ENCODE measurements around the gene ZNF714.

Gene ZNF714

DNA sequence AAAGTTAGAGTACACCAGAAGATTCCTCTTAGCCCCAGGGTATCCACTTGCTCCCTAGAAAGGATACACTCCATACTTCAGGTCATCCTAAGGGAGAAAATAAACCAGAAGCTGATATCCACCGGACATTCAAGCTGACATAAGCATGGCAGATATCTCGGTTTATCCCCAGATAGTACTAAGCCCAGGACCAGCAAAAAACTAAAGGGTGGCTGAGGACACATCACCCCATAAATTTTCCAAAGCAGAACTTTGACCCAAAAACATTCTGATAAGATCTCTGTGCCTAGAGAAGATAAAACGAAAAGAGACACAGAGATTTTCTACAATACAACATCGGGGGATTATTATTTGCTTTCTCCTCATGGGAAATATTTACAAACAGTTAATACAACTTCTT is 45.9 kb downstream of the ZNF714 start:
- TF ChIP-seq EZH2 (optimal IDR thresholded peaks at IDR 0.05; ENCODE audit: low read depth, low read length) (no peak), EZH2phosphoT487 (IDR thresholded peaks at IDR 0.05; ENCODE audit: low read length) (no peak)
- TF ChIP-seq, protein P1, sequence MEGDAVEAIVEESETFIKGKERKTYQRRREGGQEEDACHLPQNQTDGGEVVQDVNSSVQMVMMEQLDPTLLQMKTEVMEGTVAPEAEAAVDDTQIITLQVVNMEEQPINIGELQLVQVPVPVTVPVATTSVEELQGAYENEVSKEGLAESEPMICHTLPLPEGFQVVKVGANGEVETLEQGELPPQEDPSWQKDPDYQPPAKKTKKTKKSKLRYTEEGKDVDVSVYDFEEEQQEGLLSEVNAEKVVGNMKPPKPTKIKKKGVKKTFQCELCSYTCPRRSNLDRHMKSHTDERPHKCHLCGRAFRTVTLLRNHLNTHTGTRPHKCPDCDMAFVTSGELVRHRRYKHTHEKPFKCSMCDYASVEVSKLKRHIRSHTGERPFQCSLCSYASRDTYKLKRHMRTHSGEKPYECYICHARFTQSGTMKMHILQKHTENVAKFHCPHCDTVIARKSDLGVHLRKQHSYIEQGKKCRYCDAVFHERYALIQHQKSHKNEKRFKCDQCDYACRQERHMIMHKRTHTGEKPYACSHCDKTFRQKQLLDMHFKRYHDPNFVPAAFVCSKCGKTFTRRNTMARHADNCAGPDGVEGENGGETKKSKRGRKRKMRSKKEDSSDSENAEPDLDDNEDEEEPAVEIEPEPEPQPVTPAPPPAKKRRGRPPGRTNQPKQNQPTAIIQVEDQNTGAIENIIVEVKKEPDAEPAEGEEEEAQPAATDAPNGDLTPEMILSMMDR (IDR thresholded peaks at IDR 0.05; ENCODE audit: low read length): no peak
- no peak overlapping the region for H2AFZ ChIP-seq (ENCODE audit: low read length)
- H3K27ac ChIP-seq (ENCODE audit: low read length): no peak overlapping the region
- no peak overlapping the region for H3K9ac ChIP-seq (ENCODE audit: low read length)
- no peaks in the 10 kb centered on the region for H3K79me2 ChIP-seq (ENCODE audit: low read length)
- no peaks in the 10 kb centered on the region for H3K9me3 ChIP-seq (replicated peaks; ENCODE audit: insufficient read depth, low read length)
- H3K36me3 ChIP-seq (replicated peaks; ENCODE audit: insufficient read depth, low read length): no peaks in the 10 kb centered on the region
- H3K27me3 ChIP-seq (replicated peaks; ENCODE audit: insufficient read depth, low read length): no peaks in the 10 kb centered on the region
- H3K4me2 ChIP-seq (ENCODE audit: low read depth, low read length): no peak overlapping the region
- H3K9me2 ChIP-seq (replicated peaks; ENCODE audit: insufficient read depth, low read length): no peaks in the 10 kb centered on the region
- H3F3A ChIP-seq (ENCODE audit: insufficient read depth, low read length): no peaks in the 10 kb centered on the region
- H3K4me1 ChIP-seq (ENCODE audit: low read length): no peaks in the 10 kb centered on the region
- DNase-seq: no peak
- H4K20me1 ChIP-seq (ENCODE audit: insufficient read depth, low read length): no peaks in the 10 kb centered on the region
- no peak overlapping the region for H3K4me3 ChIP-seq (ENCODE audit: low read length)

GRCh38 chr19:21128901-21129698 is 47.1 kb downstream of the ZNF714 start:
- Histone ChIP-seq H3K36me3 (replicated peaks; ENCODE audit: insufficient read depth, low read length) (no peaks in the 10 kb centered on the region), H3K9ac (ENCODE audit: low read length) (no peak overlapping the region), H3K9me3 (replicated peaks; ENCODE audit: insufficient read depth, low read length) (no peaks in the 10 kb centered on the region), H3K9me2 (replicated peaks; ENCODE audit: insufficient read depth, low read length) (no peaks in the 10 kb centered on the region), H3K4me1 (ENCODE audit: low read length) (no peaks in the 10 kb centered on the region), H2AFZ (ENCODE audit: low read length) (no peak overlapping the region), H3K4me3 (ENCODE audit: low read length) (no peak overlapping the region), H3K27me3 (replicated peaks; ENCODE audit: insufficient read depth, low read length) (no peaks in the 10 kb centered on the region), H3K79me2 (ENCODE audit: low read length) (no peaks in the 10 kb centered on the region), H4K20me1 (ENCODE audit: insufficient read depth, low read length) (no peaks in the 10 kb centered on the region), H3K4me2 (ENCODE audit: low read depth, low read length) (no peak overlapping the region), H3F3A (ENCODE audit: insufficient read depth, low read length) (no peaks in the 10 kb centered on the region), H3K27ac (ENCODE audit: low read length) (no peak overlapping the region)
- TF ChIP-seq, protein P1 (IDR thresholded peaks at IDR 0.05; ENCODE audit: low read length): no peak
- TF ChIP-seq EZH2phosphoT487 (IDR thresholded peaks at IDR 0.05; ENCODE audit: low read length): no peak
- no peak for TF ChIP-seq EZH2 (optimal IDR thresholded peaks at IDR 0.05; ENCODE audit: low read depth, low read length)
- no peak for DNase-seq

DNA sequence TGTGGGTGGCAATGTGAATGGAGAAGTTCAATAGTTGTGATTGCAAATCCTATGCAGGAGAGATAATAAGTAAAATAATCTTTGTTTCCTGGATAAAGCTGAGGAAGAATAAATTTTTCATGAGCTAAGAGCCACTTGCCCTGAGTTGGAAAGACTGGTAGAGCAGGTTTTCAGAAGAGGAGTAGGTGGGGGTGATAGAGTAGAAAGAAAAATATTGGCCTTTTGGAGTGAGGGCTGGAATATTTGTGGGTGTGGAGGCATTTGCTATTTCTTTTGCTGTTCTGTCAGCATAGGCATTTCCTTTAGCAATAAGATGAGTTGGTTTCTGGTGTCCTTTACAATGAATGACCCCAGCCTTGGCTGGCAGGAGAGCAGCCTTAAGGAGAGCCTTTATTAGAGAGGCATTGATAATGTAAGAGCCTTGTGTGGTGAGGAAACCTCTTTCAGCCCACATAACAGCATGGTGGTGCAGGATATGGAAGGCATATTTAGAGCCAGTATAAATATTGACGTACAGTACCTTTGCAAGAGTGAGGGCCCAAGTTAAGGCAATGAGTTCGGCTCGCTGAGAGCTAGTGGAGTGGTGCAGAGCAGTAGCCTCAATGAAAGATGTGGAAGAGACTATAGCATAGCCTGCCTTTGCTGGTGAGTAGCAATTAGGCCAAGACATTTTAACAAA is 48.2 kb downstream of the ZNF714 start:
- H3K4me1 ChIP-seq (ENCODE audit: low read length): no peaks in the 10 kb centered on the region
- H3K36me3 ChIP-seq (replicated peaks; ENCODE audit: insufficient read depth, low read length): no peaks in the 10 kb centered on the region
- no peaks in the 10 kb centered on the region for H3F3A ChIP-seq (ENCODE audit: insufficient read depth, low read length)
- TF ChIP-seq EZH2 (optimal IDR thresholded peaks at IDR 0.05; ENCODE audit: low read depth, low read length) (no peak), EZH2phosphoT487 (IDR thresholded peaks at IDR 0.05; ENCODE audit: low read length) (no peak)
- H3K4me3 ChIP-seq (ENCODE audit: low read length): no peak overlapping the region
- no peak overlapping the region for H3K9ac ChIP-seq (ENCODE audit: low read length)
- no peak overlapping the region for H2AFZ ChIP-seq (ENCODE audit: low read length)
- no peaks in the 10 kb centered on the region for H3K9me3 ChIP-seq (replicated peaks; ENCODE audit: insufficient read depth, low read length)
- no peaks in the 10 kb centered on the region for H3K79me2 ChIP-seq (ENCODE audit: low read length)
- no peaks in the 10 kb centered on the region for H3K9me2 ChIP-seq (replicated peaks; ENCODE audit: insufficient read depth, low read length)
- DNase-seq: no peak
- no peak overlapping the region for H3K4me2 ChIP-seq (ENCODE audit: low read depth, low read length)
- no peak overlapping the region for H3K27ac ChIP-seq (ENCODE audit: low read length)
- no peaks in the 10 kb centered on the region for H4K20me1 ChIP-seq (ENCODE audit: insufficient read depth, low read length)
- H3K27me3 ChIP-seq (replicated peaks; ENCODE audit: insufficient read depth, low read length): no peaks in the 10 kb centered on the region

All from MM.1S (cell line).